GM21367 (cell line): ENCODE results near the gene MYRIP.
"Not testable (repeated sequence)": the region's sequence is repeated elsewhere in the genome, so short reads cannot be mapped to it uniquely, and the experiment has no call there.

Source experiments
- ATAC-seq: cut with Tn5 transposase; IDR thresholded peaks from one replicate; pipeline ENCODE4 v1.9.1; 2021; ENCODE audit not compliant: unreplicated experiment

MYRIP gene

DNA sequence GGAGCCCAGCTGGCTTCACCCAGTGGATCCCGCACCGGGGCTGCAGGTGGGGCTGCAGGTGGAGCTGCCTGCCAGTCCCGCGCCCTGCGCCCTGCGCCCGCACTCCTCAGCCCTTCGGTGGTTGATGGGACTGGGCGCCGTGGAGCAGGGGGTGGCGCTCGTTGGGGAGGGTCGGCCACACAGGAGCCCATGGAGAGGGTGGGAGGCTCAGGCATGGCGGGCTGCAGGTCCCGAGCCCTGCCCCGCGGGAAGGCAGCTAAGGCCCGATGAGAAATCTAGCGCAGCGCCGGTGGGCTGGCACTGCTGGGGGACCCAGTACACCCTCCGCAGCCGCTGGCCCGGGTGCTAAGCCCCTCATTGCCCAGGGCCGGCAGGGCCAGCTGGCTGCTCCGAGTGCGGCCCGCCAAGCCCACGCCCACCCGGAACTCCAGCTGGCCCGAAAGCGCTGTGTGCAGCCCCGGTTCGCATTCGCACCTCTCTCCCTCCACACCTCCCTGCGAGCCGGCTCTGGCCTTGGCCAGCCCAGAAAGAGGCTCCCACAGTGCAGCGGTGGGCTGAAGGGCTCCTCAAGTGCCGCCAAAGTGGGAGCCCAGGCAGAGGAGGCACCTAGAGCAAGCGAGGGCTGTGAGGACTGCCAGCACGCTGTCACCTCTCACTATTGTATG is 268.6 kb downstream of the MYRIP start:
- not testable (repeated sequence) for ATAC-seq

GRCh38 chr3:40078590-40078989 is 269.2 kb downstream of the MYRIP start:
- no peak for ATAC-seq

- no peak for ATAC-seq
Measured at GRCh38 chr3:40079203-40079846, 269.9 kb downstream of the MYRIP start.

DNA sequence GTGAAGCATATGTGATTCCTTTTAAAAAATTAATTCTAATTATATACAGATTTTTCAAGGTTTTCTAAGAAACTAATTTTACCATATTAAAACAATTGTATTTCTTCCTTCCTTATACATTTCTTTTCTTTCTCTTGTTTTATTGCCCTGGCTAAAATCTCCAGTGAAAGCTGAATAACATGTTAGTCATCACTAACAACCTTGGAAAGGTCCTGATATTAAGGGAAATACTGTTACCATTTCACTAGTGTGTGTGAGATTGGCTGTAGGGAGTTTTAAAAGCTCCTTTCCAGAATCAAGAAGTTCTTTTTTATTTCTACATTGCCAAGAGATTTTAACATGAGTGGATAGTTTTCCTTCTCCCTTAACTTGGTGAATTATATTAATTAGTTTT is 270.4 kb downstream of the MYRIP start:
- ATAC-seq = no peak

DNA sequence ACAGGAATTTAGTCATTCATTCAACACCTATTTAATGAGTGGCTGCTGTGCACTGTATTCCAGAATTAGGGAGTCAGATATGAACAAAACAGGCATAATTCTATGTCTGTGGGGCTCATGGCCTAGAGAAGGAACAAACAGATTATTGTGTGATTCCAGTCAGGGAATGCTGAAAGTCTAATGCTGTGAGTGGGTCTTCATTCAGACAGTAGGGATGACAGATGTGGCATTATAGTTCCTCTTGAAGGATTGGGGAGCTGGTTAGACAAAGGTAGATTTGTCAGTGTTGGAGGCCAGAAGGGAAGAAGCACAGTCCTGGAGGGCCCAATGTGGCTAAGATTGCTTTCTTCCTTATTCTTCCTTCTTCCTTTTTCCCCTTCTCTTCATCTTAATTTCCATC is 273.7 kb downstream of the MYRIP start:
- ATAC-seq = no peak

DNA sequence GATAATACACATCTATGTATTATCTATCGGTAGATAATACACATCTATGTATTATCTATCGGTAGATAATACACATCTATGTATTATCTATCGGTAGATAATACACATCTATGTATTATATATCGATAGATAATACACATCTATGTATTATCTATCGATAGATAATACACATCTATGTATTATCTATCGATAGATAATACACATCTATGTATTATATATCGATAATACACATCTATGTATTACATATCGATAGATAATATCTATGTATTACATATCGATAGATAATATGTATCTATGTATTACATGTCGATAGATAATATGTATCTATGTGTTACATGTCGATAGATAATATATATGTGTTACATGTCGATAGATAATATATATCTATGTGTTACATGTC is 275.0 kb downstream of the MYRIP start:
- ATAC-seq = not testable (repeated sequence)

DNA sequence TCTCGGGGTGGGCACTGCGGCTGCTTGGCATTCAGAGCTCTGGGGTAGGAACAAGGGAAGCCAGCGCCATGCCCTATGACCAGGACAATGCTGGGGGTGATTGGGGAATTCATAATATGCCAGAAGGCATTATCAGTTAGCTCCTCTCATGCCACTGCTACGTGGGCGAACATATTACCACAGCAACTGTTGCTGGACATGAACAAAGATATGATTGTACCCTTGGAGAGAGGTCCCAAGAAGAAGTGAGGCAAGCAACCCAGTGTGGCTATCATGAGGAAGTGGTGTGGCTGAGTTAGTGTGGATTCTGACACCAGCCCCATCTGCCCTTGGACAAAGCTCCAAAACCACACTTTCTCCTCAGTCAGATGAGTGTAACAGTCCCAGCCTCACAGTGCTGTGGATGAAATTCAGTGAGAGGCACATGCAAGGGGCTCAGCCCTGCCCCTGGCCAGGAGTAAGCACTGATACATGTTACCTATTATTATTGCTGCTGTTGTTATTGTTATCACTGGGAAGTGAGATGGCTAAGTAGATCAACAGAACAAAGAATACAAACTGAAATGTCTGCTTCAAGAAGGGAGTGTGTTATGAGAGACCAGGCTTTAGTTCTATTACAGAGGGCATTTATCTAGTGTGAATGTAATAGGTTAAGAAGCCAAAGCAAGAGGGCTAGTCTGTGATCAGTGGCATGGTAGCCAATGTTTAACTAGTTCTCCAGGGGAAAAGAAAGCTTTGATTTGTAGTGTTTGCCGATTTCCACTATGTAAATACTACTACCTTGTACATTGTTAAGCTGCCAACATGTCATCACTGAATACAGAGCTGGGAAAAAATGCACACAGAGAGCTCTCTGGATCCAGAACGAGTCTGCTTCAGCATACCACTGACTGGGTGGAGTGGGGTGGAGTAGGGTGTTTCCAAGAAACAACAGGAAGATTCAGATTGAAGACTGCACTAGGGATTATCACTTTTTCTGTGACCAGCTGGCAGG is 277.8 kb downstream of the MYRIP start:
- no peak for ATAC-seq

GRCh38 chr3:40088527-40089170 is 279.2 kb downstream of the MYRIP start:
- ATAC-seq = no peak

GRCh38 chr3:40096661-40097111 is 287.3 kb downstream of the MYRIP start:
- no peak for ATAC-seq

DNA sequence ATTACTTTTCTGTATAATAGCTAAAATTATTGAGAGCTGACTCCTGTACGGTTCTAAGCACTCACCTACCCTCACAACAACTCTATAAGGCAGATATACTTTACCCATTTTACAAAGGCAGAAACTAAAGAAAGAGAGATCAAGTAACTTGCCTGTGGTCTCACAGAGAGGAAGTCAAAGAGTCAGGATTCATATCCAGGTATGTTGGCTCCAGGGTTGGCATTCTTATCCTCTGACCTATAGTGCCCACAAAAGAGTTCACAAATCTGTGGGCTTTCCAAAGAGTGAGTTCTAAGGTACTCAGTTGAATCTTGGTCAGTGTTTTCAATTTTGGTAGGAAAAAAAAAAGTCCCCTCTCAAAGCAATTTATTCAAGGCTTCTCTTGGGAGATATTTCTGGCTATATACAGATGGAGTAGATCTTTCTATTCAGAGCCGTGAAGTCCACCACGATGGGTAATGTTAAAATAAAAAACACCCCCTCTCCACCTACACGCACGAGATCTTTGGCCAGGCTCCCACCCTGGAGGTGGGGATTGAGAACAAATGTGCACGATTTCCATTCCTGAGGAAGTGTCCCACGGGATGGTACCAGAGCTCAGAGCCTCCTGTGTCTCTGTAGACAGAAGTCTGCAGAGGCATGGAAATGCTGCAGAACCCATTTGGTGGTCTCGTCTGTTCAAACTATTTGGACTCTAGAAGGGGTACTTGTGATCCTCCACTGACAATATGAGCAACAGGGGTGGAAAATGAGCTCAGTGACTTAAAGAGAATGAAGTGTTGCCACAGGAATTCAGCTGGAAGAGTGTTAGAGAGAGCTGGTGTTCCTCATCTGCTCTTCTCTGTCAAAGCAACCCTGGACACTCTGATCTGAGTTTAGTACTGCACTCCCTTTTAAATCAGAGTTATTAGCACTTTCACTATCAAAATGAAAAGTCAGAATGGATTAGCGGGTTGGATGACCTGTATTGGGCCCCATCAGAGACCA is 288.0 kb downstream of the MYRIP start:
- ATAC-seq = no peak

- ATAC-seq = no peak
Measured at GRCh38 chr3:40098261-40098759, 288.9 kb downstream of the MYRIP start.

DNA sequence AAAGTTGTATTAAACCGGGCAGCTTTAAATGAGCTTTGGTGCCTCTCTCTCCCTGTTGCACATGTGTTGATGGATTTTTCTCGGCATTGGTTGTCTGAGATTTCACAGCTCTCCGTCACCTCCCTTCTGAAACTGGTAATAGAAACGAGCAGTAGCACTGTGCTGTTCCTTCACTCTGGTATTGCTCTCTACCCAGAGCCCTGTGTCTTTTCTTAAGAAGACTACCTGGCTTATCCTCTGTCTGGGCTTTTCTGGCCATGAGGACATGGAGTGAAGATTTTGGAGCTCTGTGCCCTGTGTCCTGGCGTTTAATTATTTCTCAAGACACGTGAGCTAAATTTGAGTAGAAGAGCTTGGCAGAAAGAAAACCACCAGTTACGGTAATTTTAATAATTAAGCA is 290.5 kb downstream of the MYRIP start:
- no peak for ATAC-seq

DNA sequence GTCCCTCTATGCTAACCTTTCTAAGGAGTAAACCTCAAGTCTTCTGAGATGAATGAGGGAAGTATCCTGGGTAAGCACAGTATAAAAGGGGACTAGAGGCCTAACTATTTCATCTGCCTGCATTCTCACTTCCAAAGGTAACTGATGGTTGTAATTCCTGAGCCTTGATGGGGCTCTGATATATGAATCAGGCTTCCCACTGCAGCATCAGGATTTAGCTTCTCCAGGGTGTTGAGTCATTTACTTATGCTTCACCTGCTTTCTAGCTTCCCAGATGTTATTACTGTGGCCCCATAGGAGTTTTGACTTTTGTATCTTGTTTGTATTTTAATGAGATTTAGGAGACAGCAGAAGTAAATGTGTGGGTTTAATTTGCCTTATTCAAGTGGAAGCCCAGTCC is 292.8 kb downstream of the MYRIP start:
- ATAC-seq = no peak

DNA sequence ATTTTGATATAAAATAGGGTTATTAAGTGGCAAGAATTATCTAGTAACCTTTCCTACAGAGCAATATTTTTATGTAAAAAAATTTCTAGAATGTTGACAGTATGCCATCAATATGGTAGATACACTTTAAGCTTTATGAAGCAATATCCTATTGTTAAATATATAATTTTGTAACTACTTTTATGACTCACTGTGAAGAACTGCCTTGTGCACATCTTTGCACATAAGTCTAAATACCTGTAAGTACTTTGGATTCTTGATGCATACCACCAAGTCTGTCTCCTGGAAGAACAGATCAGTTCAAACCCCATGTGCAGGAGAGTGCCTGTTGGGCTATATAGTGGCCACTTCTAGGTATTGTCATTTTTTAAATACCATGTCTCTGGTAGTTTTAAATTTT is 294.4 kb downstream of the MYRIP start:
- ATAC-seq = no peak

DNA sequence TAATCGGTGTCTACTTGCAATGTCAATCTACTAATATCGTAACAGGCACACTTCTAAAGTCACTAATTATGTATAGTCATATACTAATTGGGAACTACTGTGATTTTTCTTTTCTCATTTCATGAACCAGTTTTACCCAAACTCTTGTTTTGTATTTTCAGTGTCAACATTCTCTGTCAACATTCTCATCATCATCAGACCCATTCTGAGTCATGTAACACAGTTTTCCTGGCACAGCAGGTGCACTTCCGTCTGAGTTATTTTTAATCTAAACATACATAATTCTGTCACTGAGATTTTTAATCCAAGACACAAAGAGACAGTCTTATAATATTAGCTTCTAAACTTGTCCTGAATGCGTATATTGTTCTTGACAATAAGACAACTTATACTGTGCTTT is 295.0 kb downstream of the MYRIP start:
- no peak for ATAC-seq

GRCh38 chr3:40108643-40109042 is 299.2 kb downstream of the MYRIP start:
- no peak for ATAC-seq

- no peak for ATAC-seq
Measured at GRCh38 chr3:40109641-40110490, 300.5 kb downstream of the MYRIP start.

DNA sequence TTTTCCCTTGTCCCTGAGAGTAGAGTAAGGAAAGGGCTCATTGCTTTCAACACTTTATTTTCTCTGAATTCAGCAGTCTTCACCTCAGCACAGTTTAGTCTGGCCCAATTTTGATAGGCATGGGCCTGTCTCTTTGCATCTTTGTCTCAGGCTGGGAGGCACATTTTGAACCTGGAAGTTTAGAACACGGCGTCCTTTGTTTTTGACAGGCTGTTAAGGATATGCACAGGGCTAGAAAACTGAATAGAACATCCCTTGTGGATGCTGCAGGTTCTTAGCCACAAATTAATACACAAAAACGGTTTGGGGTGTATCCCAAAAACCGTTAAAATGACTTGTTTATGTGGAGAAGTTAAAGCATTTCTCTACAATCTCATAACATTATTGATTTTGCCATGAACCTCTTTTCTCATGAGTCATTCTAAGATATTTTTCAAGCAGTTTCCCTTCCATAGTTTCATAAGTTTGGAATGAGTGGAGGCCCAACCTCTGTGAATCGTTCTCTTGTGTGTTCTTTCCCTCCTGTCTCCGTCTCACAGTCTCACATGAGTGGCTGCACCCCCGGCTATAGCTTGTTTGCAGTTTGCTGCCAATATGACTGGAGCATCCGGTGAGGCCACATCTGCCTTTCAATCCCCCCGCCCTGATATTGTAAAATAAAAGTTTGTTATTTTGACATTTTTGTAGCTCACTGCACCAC is 307.2 kb downstream of the MYRIP start:
- ATAC-seq = no peak
